ENCODE results near the gene CLEC4F. TPM values are rescaled to one million over a fixed set of nuclear protein-coding genes. Genes with fewer than 3 reads are reported as not detected.

CLEC4F gene
- total and polyA plus RNA-seq, 2 experiments from 2014 or later = not detected

- H3K4me3 ChIP-seq = no peak overlapping the region
- H3F3A ChIP-seq (replicated peaks; ENCODE audit: low read depth) = no peaks in the 10 kb centered on the region
- TF ChIP-seq CTCF (conservative IDR thresholded peaks at IDR 0.05; ENCODE audit: low read depth in 2 of 2) = no peak
- no peak for TF ChIP-seq REST (IDR thresholded peaks at IDR 0.05; ENCODE audit: unreplicated experiment)
- no peak for TF ChIP-seq STAT1 (IDR thresholded peaks at IDR 0.05; ENCODE audit: unreplicated experiment)
- no peak for TF ChIP-seq CREB1 (CRISPR knock-in tag; IDR thresholded peaks at IDR 0.05; ENCODE audit: low read depth)
- no peak for TF ChIP-seq JUNB (IDR thresholded peaks at IDR 0.05; ENCODE audit: unreplicated experiment)
- no peak for TF ChIP-seq EZH2phosphoT487 (IDR thresholded peaks at IDR 0.05; ENCODE audit: unreplicated experiment)
- TF ChIP-seq ETS1 (IDR thresholded peaks at IDR 0.05) = no peak
- no peak for TF ChIP-seq ZNF114 (CRISPR knock-in tag; IDR thresholded peaks at IDR 0.05)
- TF ChIP-seq POLR2AphosphoS5 (IDR thresholded peaks at IDR 0.05; ENCODE audit: low read depth) = no peak
- no peak for TF ChIP-seq NANOG (IDR thresholded peaks at IDR 0.05; ENCODE audit: borderline replicate concordance)
- TF ChIP-seq ZNF462 (CRISPR knock-in tag; IDR thresholded peaks at IDR 0.05) = no peak
- no peak for TF ChIP-seq ZNF331 (CRISPR knock-in tag; IDR thresholded peaks at IDR 0.05; ENCODE audit: low read depth)
- TF ChIP-seq EZH2 (IDR thresholded peaks at IDR 0.05; ENCODE audit: low read depth, unreplicated experiment) = no peak
- Mint-ChIP-seq H3K27me3 (ENCODE audit: insufficient read depth, low read depth, poor library complexity) (peaks cover 3% of the 10 kb centered on the region), H3K4me1 (no peaks in the 10 kb centered on the region; the same call in 2 of the 3 replicates), H3K4me3 (no peak overlapping the region), H3K9me3 (no peaks in the 10 kb centered on the region), H3K27ac (no peak overlapping the region), H3K36me3 (ENCODE audit: low read depth) (no peaks in the 10 kb centered on the region)
- ATAC-seq (no peak), DNase-seq (ENCODE audit: low spot score) (no peak)
- H3K79me2 ChIP-seq (replicated peaks; ENCODE audit: insufficient read depth) = no peaks in the 10 kb centered on the region
- H2AFZ ChIP-seq = no peak overlapping the region
- H3K27ac ChIP-seq (ENCODE audit: low read depth) = no peak overlapping the region
- no peak overlapping the region for H3K4me2 ChIP-seq
- no peaks in the 10 kb centered on the region for H3K4me1 ChIP-seq (ENCODE audit: insufficient read depth)
- no peaks in the 10 kb centered on the region for H3K9me2 ChIP-seq (ENCODE audit: insufficient read depth)
- no peaks in the 10 kb centered on the region; the same call in 1 of the 2 replicates for H4K20me1 ChIP-seq (replicated peaks; ENCODE audit: insufficient read depth)
- no peaks in the 10 kb centered on the region for H3K36me3 ChIP-seq (ENCODE audit: insufficient read depth)
- peaks cover 10% of the 10 kb centered on the region; the same call in 1 of the 2 replicates for H3K27me3 ChIP-seq (ENCODE audit: insufficient read depth)
Observed at GRCh38 chr2:70854411-70854810, 34.0 kb upstream of the CLEC4F start.
